Keratinocyte (primary cell): ENCODE data around the gene MCM9.

ENCODE experiments used
- CTCF ChIP-seq, 3 experiments: IDR thresholded peaks in 1 of 3; conservative IDR thresholded peaks in 1 of 3; optimal IDR thresholded peaks in 1 of 3; 2 replicates in 2 of 3; 3 replicates in 1 of 3; pipeline versions ENCODE3 to v1.5.1; 2011; ENCODE audit warnings: low read length in 3 of 3, mild to moderate bottlenecking in 3 of 3, moderate library complexity in 2 of 3, control low read depth in 1 of 3, inconsistent platforms in 1 of 3; ENCODE audit not compliant: insufficient read depth in 2 of 3; ENCODE audit errors: extremely low read depth in 1 of 3
- EZH2 ChIP-seq: IDR thresholded peaks from one replicate; pipeline ENCODE4 v1.6.1; 2012; ENCODE audit warnings: inconsistent platforms, mild to moderate bottlenecking, low read length, moderate library complexity

GRCh38 chr6:118860880-118861279 lies 74.1 kb downstream of the MCM9 start:
- TF ChIP-seq CTCF (optimal IDR thresholded peaks at IDR 0.05 in 1 of 3, IDR thresholded peaks at IDR 0.05 in 1 of 3, conservative IDR thresholded peaks at IDR 0.05 in 1 of 3; ENCODE audit: extremely low read depth in 1 of 3, insufficient read depth in 2 of 3, low read length in 3 of 3) (no peak), EZH2 (no peak)
